Measurements from ENCODE around the gene BCL6B.
"Not testable (repeated sequence)": the region's sequence is repeated elsewhere in the genome, so short reads cannot be mapped to it uniquely, and the experiment has no call there.

The BCL6B gene

DNA sequence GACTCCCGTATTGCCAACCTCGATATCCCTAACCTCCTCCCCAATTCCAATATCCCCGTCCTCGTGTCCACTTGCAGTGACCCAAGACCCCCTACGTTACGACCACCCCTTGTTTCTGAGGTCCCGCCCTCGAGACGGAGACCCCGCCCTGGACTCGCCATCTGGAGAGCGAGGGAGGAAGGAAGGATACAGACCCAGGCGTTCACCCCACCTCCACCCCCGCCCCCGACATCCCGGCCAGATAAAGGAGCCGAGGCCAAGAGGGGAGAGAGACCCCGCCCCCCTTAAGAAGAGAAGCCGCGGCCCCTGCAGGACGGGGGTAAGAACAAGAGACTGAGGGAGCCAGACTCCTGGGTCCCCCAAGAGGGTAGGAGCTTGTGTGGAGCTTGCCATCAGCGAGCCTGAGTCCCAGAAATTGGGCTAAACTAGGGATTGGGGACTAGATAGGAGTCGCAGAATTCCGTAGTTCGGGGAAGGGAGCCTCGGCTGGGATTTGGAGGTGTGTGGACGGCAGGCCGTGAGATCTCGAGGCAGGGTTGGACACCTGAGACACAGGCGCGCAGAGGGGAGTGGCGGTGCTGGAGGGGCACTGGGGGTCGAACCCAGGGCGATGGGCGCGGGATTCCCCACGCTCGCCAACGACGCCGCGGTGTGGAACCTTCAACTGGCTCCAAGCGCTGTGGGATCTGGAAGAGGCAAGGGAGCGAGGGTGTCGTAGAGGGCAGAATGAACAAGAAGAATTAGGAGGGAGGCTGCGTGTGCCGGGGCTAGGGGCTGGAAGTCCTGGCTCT lies at the start of gene BCL6B:
Gene BCL6B (plus strand): TSS at position 270 of the 791 bp plus-strand sequence. CDS start 622 bp downstream, outside the sequence.
- no peak for DNase-seq

GRCh38 chr17:6979440-6979839 lies 43.4 kb upstream of the BCL6B start:
- not testable (repeated sequence) for DNase-seq

GRCh38 chr17:6981426-6981825 lies 41.4 kb upstream of the BCL6B start:
- DNase-seq: peak; percentile 13

GRCh38 chr17:6985266-6985665 lies 37.6 kb upstream of the BCL6B start:
- no peak for DNase-seq

- no peak for DNase-seq
These were observed 36.2 kb upstream of the BCL6B start for GRCh38 chr17:6986676-6987075.

DNA sequence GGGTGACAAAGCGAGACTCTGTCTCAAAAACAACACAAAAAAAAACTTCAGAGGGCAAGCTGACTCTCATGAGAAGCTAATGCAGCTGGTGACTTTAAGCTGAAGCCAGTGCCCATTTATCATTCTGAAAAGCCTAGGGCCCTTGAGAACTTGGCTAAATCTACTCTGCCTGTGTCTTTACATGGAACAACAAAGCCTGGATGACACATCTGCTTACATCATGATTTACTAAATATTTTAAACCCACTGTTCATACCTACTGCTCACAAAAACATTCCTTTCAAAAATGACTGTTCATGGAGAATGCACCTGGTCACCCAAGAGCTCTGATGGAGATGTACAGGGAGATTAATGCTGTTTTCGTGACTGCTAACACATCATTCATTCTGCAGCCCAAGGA lies 33.1 kb upstream of the BCL6B start:
- no peak for DNase-seq

GRCh38 chr17:6993613-6994056 lies 29.2 kb upstream of the BCL6B start:
- DNase-seq: peak; percentile 92

DNA sequence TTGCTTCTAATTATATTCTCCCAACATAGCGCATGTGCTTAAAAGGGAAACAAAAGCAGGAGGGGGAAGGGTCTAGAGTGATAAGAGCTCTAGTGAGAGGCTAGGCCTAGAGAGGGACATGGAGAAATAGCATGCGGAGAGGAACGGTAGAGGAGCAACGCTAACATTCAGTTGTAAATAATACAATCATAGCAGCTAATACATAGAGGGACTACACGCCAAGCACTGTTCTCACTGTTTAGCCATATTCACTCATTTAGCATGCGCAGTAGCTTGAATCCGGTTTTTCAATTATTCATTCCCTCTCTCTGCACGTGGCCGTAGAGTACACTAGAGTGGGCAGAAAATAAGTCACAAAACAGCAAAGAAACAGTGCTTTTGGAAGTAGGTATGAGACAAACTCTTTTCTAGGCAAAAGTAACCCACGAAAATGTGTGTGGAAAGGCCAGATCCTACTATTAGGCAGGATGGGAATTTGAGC lies 28.7 kb upstream of the BCL6B start:
- DNase-seq: peak; percentile 82

GRCh38 chr17:6994666-6995256 lies 28.1 kb upstream of the BCL6B start:
- peak; percentile 47 for DNase-seq

- DNase-seq: peak; percentile 75
These were observed 27.2 kb upstream of the BCL6B start, which contains the start of gene ALOX12 for GRCh38 chr17:6995500-6996255. Gene ALOX12, plus strand, starts transcription at chr17:6996049. Its CDS starts 69 bp downstream, at chr17:6996118.

DNA sequence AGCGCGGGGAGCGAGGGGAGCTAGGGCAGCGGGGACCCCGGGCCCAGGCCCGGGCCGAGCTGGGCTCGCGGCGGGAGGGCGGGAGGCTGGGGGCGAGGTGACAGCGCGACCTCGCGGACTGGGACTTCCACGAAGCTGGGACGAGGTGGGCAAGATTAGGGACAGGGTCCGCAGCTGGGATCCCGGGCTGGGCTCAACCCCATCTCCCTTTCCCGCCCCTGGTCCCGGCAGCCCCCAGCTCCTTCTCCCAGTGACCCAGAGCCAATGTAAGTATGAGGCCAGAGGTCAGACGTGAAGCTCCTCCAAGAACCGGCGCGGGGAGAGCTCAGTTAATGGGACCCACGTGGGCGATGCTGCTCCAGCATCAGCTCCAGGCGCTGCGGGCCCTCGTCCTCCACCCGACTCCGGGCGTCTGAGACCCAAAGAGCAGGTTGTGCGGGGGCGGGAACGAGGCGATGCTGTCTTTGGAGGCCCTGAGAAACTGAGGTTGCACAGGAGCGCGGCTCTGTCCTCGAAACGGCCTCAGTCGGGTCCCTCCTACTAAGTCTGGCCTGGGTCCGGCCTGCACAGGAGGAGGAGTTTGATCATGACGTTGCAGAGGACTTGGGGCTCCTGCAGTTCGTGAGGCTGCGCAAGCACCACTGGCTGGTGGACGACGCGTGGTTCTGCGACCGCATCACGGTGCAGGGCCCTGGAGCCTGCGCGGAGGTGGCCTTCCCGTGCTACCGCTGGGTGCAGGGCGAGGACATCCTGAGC lies 26.4 kb upstream of the BCL6B start:
- DNase-seq: no peak

GRCh38 chr17:6997171-6997570 lies 25.7 kb upstream of the BCL6B start:
- no peak for DNase-seq

DNA sequence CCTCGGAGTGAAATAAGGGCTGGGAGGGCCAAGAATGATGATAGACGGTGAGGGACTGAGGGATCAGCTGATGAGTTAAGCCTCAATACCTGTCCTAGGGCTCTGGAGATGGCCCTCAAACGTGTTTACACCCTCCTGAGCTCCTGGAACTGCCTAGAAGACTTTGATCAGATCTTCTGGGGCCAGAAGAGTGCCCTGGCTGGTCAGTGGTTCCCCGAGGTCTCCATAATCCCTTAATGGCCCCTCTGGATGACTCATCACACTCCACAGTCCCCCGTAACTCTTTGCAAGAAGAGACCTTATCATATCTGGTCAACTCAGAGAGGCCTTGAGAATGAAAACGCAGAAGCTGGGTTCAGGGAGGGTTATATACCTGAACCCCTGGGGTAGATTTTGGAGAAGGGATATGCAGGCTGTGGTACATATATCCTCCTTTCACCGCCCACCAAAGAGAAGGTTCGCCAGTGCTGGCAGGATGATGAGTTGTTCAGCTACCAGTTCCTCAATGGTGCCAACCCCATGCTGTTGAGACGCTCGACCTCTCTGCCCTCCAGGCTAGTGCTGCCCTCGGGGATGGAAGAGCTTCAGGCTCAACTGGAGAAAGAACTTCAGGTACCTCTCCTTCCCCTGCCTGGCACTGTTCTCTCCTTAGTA lies 23.9 kb upstream of the BCL6B start:
- DNase-seq: no peak

- peak; percentile 40 for DNase-seq
These were observed 21.4 kb upstream of the BCL6B start for GRCh38 chr17:7001318-7001961.

DNA sequence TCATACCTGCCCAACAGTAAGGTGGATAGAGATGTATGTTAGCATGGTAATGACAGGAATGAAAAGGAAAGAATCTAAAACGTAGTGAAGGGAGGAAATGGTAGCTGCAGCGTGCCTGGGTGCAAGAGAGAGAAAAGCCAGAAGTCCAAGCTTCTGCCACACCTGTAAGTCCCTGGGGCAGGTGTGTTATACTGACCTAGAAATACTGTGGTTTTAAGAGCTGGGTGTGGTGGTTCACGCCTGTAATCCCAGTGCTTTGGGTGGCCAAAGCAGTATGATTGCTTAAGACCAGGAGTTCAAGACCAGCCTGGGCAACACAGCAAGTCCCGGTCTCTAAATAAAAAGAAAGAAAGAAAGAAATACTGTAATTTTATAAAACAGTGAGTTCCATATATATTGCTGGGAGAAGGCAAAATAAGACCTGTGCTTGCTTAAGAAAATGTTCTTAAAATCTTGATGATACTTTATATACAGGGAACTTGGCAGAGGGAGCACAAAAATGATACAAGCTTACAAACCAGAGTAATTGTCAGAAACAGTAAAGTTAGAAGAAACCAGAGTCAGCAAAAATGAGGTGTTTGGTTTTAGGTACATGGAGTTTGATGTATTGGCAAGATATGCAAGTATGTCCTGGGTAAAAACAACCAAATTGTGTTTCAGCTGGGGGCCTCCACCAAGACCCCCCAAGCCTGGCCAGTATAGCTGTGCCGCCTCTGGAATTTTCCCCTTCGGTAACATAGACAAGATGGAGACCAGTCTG lies 20.4 kb upstream of the BCL6B start:
- DNase-seq: no peak

- DNase-seq: no peak
These were observed 19.1 kb upstream of the BCL6B start for GRCh38 chr17:7003745-7004144.

DNA sequence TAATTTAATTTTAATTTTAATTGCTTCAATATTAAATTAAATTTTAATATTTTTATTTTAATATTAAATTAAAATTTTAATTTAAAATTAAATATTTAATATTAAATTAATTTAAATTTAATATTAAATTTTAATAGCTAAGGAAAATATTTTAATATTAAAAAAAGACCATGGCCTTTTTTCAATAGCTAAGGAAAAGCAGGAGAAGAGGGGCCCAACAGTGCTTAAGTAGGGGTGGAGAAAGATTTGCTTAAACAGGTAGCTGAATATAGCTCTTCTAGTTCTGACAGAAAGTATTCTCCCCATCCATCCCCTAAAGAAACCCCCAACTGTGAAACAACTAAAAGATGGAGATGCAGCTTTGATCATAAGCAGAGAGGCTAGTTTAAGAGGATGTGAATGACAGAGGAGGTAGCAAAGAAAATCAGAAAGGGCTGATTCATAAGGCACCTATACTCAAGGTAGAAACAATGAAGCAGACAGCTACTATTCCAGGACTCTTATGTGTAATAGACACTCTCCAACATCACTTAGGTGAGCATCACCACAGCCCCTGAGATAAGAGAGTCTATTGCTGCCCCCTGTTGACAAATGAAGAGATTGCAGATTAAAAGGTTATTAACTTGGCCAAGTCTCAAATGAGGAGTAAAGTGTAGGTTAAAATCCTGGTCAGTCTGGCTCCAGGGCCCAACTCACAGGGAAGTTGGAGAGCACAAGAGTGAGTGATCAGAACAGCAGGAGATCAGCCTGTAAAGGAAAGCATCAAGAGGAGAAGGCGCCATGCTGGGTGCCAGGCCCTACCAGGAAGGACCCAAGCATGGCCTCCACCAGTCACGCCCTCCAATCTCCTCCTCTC lies 18.2 kb upstream of the BCL6B start:
- peak; percentile 91 for DNase-seq

DNA sequence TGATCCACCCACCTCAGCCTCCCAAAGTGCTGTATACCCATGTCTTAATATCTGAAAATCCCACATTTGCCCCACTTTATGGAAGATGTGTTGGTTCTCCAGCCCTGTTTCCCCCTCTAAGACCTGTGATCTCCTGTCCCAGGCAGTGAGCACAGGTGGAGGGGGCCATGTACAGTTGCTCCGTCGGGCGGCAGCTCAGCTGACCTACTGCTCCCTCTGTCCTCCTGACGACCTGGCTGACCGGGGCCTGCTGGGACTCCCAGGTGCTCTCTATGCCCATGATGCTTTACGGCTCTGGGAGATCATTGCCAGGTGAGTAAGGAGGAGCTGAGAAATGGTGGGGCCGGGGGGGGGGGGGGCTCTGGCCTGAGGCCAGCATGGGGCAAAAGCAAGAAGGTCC lies 17.1 kb upstream of the BCL6B start:
- DNase-seq: no peak

- peak; percentile 38 for DNase-seq
These were observed 15.7 kb upstream of the BCL6B start for GRCh38 chr17:7007143-7007542.

GRCh38 chr17:7010523-7010922 lies 12.3 kb upstream of the BCL6B start:
- DNase-seq: peak; percentile 35

Measured in hematopoietic multipotent progenitor cell treated with erythropoietin and hydrocortisone succinate and interleukin-3 and kit ligand, for 6 days (in vitro differentiated cells).